SU-DHL-6 (cell line): Measurements from ENCODE around the gene ANTXR1.

Experiments
- CTCF ChIP-seq: fragments of 200-600 bp; sonication (generic); IDR thresholded peaks from one replicate; pipeline ENCODE4 v1.5.1; 2017; ENCODE audit warnings: antibody characterized with exemption, mild to moderate bottlenecking, low read length, moderate library complexity; ENCODE audit not compliant: insufficient read depth, poor library complexity, severe bottlenecking
- EZH2phosphoT487 ChIP-seq: fragments of 200-600 bp; sonication (generic), shearing (Covaris generic); conservative IDR thresholded peaks from 2 replicates; pipeline ENCODE4 v1.6.1; 2018; ENCODE audit warnings: mild to moderate bottlenecking, antibody characterized with exemption, low read length, moderate library complexity, mixed read lengths

DNA sequence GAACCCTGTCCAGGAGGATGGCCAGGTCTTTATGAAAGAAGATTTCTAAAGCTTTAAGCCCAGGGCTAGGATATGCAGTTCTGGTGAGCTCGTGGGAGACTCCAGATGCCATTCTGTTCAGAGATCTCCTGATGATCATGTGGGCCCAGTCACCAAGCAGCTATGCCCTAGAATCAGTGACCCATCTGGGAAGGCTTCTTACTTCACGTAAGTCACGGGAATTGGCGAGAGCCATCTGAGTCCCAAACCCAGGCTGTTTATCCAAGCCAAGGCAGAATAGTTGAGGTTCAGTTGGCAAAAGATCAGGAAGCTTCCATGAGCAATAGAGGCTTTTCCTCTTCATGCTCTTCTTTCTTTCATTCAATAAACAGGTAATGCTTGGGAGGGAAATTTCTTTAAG, 23.9 kb downstream of the ANTXR1 start:
- TF ChIP-seq CTCF (no peak), EZH2phosphoT487 (no peak)
